T-cell (primary cell): Measurements from ENCODE around the gene EZH2. TPM values are rescaled to one million over a fixed set of nuclear protein-coding genes. Genes with fewer than 3 reads are reported as not detected.

ENCODE experiments used
- ATAC-seq, 4 experiments: fragments of 200-7000 bp in 3 of 4; fragments of 150-1000 bp in 1 of 4; cut with Tn5 transposase; replicated peaks in 1 of 4; 1 replicate in 3 of 4; 2 replicates in 1 of 4; pipeline ENCODE4 v1.10.0; 2021; ENCODE audit warnings: moderate library complexity in 3 of 4, mild to moderate bottlenecking in 2 of 4, moderate number of reproducible peaks in 1 of 4
- CTCF ChIA-PET, 2 donors: fragments of 300-600 bp; sonication (Branson Sonifier 250); formaldehyde crosslinking; loops; one replicate each; lab custom pipeline; 2022; ENCODE audit warnings: antibody characterized with exemption in 2 of 2; lab: Charles Lee
- POLR2A ChIA-PET, 2 donors: fragments of 300-600 bp; sonication (Branson Sonifier 250); formaldehyde crosslinking; loops; one replicate each; lab custom pipeline; 2022; ENCODE audit warnings: antibody characterized with exemption in 2 of 2; lab: Charles Lee
- DNase-seq, 35 experiments: peaks; one replicate each; pipeline versions ENCODE4 v3.0.0 to v3.0.0-alpha.2; 2013 to 2023
- H3K27ac ChIP-seq: one replicate; pipeline ENCODE4 v1.5.1; 2013; ENCODE audit warnings: low read length
- H3K27me3 ChIP-seq, 2 experiments: replicated peaks in 1 of 2; 1 replicate in 1 of 2; 2 replicates in 1 of 2; pipeline versions ENCODE4 v1.6.1 to v1.7.0; 2013; ENCODE audit warnings: low read length in 1 of 2, mixed read lengths in 1 of 2; ENCODE audit not compliant: control insufficient read depth in 2 of 2, insufficient read depth in 2 of 2; ENCODE audit errors: extremely low read depth in 1 of 2
- H3K36me3 ChIP-seq, 2 donors: 1 replicate in 1 of 2; 2 replicates in 1 of 2; pipeline versions ENCODE4 v1.6.1 to v1.7.0; 2013; ENCODE audit warnings: low read length in 1 of 2; ENCODE audit not compliant: control insufficient read depth in 2 of 2, insufficient read depth in 1 of 2; ENCODE audit errors: extremely low read depth in 1 of 2
- H3K4me1 ChIP-seq, 2 experiments: 1 replicate in 1 of 2; 2 replicates in 1 of 2; pipeline versions ENCODE4 v1.6.1 to v1.7.0; 2013; ENCODE audit warnings: low read length in 2 of 2, mixed read lengths in 1 of 2; ENCODE audit not compliant: insufficient read depth in 2 of 2, control insufficient read depth in 1 of 2; ENCODE audit errors: extremely low read depth in 1 of 2
- H3K4me3 ChIP-seq, 2 donors: 1 replicate in 1 of 2; 2 replicates in 1 of 2; pipeline versions ENCODE4 v1.5.1 to v1.7.0; 2013; ENCODE audit warnings: mild to moderate bottlenecking in 2 of 2, low read length in 1 of 2, moderate library complexity in 1 of 2; ENCODE audit not compliant: control insufficient read depth in 1 of 2; ENCODE audit errors: extremely low read depth in 1 of 2
- H3K9me3 ChIP-seq: 2 replicates; pipeline ENCODE4 v1.7.0; 2013
- H3K27ac Mint-ChIP-seq, 2 donors: one replicate each; pipeline ENCODE4 v1.8.0; 2020 to 2021; ENCODE audit warnings: mild to moderate bottlenecking in 2 of 2, mixed read lengths in 2 of 2
- H3K27me3 Mint-ChIP-seq, 2 donors: one replicate each; pipeline ENCODE4 v1.8.0; 2021 to 2022; ENCODE audit warnings: mixed read lengths in 2 of 2
- H3K36me3 Mint-ChIP-seq: one replicate; pipeline ENCODE4 v1.8.0; 2021; ENCODE audit warnings: mixed read lengths
- H3K4me1 Mint-ChIP-seq, 3 donors: one replicate each; pipeline ENCODE4 v1.8.0; 2020 to 2022; ENCODE audit warnings: mixed read lengths in 3 of 3, mild to moderate bottlenecking in 1 of 3
- H3K4me3 Mint-ChIP-seq, 3 donors: one replicate each; pipeline ENCODE4 v1.8.0; 2020 to 2022; ENCODE audit warnings: mild to moderate bottlenecking in 3 of 3, mixed read lengths in 3 of 3, moderate library complexity in 3 of 3
- H3K9me3 Mint-ChIP-seq, 3 donors: one replicate each; pipeline ENCODE4 v1.8.0; 2020 to 2022; ENCODE audit warnings: mixed read lengths in 3 of 3
- WGBS: methylation state at CpG from one replicate; pipeline ENCODE4 v1.1.5; 2013; ENCODE audit warnings: missing lambda C conversion rate; ENCODE audit not compliant: insufficient coverage; 5-methylcytosine and 5-hydroxymethylcytosine counted together
- total RNA-seq, 35 experiments: library from RNA in 6 of 35; stranded (reverse) in 6 of 35; fragments of 120-200 nt in 1 of 35; gene quantifications; one replicate each; pipeline versions ENCODE4 v1.2.1 to v1.2.4 and lab custom pipeline; 2013 to 2026

EZH2 gene
- total RNA-seq, 5 donors from 2014 or later (not counting 1 experiment from before 2014, with no cell fraction given) = 8.1 to 24.0 (median 11.2) TPM

- Mint-ChIP-seq H3K36me3 (no peaks in the 10 kb centered on the region), H3K27me3 (peaks cover 0 to 3% of the 10 kb centered on the region in 2 donors), H3K4me3 (no peak overlapping the region), H3K27ac (no peak overlapping the region), H3K4me1 (peaks cover 0 to 19% (median 4%) of the 10 kb centered on the region in 3 donors), H3K9me3 (no peaks in the 10 kb centered on the region)
- ChIA-PET CTCF (no interaction called here), POLR2A (no interaction called here)
- H3K36me3 ChIP-seq = no peaks in the 10 kb centered on the region
- H3K27ac ChIP-seq = no peak overlapping the region
- ATAC-seq (no peak), DNase-seq (no peak)
- H3K4me3 ChIP-seq = no peak overlapping the region
- no peaks in the 10 kb centered on the region for H3K9me3 ChIP-seq
- H3K27me3 ChIP-seq = peaks cover 0 to 6% of the 10 kb centered on the region in 2 experiments
- no CpG with 5 or more reads among the region's 2 CpGs for WGBS
- no peaks in the 10 kb centered on the region for H3K4me1 ChIP-seq
These were observed 9.0 kb upstream of the EZH2 start for GRCh38 chr7:148893071-148893470.

- no peak overlapping the region for H3K27ac ChIP-seq
- H3K36me3 ChIP-seq = no peaks in the 10 kb centered on the region
- no peaks in the 10 kb centered on the region for H3K9me3 ChIP-seq
- CTCF ChIA-PET = interaction anchor here in 1 of 2 donors (1.3 kb wide), 1 partner anchor 54 kb away, joined by 3 read pairs; no protein-coding TSS in a partner anchor
- H3K4me1 ChIP-seq = peaks cover 0 to 8% of the 10 kb centered on the region in 2 experiments
- H3K27ac Mint-ChIP-seq = no peak overlapping the region
- POLR2A ChIA-PET = no interaction called here
- 100% methylated on average over 4 of the region's 7 CpGs for WGBS
- no peak for DNase-seq
- H3K4me3 Mint-ChIP-seq = no peak overlapping the region
- no peaks in the 10 kb centered on the region for H3K27me3 ChIP-seq
- H3K36me3 Mint-ChIP-seq = no peaks in the 10 kb centered on the region
- no peak overlapping the region for H3K4me3 ChIP-seq
- H3K4me1 Mint-ChIP-seq = peaks cover 5 to 34% (median 17%) of the 10 kb centered on the region in 3 donors
- ATAC-seq = no peak
- no peaks in the 10 kb centered on the region for H3K9me3 Mint-ChIP-seq
- no peaks in the 10 kb centered on the region for H3K27me3 Mint-ChIP-seq
These were observed 4.2 kb upstream of the EZH2 start for GRCh38 chr7:148888300-148888699.

- Mint-ChIP-seq H3K9me3 (no peaks in the 10 kb centered on the region), H3K4me3 (peak overlapping the region in 1 of 3 donors; percentile 63), H3K27ac (no peak overlapping the region), H3K27me3 (no peaks in the 10 kb centered on the region), H3K4me1 (peaks cover 12 to 29% (median 25%) of the 10 kb centered on the region in 3 donors), H3K36me3 (no peaks in the 10 kb centered on the region)
- ATAC-seq (no peak), DNase-seq (no peak)
- no peak overlapping the region for H3K4me3 ChIP-seq
- ChIA-PET CTCF (interaction anchor here in 1 of 2 donors (0.7 to 1.4 kb wide), 3 partner anchors 23 to 54 kb away, joined by 3 to 6 read pairs (median 5); no protein-coding TSS in a partner anchor), POLR2A (interaction anchor here in 1 of 2 donors (0.5 to 0.7 kb wide), 3 partner anchors 216 to 644 kb away, joined by 3 to 5 read pairs (median 4); no protein-coding TSS in a partner anchor)
- WGBS = no CpG with 5 or more reads among the region's 4 CpGs
- no peaks in the 10 kb centered on the region for H3K36me3 ChIP-seq
- H3K27me3 ChIP-seq = peaks cover 0 to under 1% of the 10 kb centered on the region in 2 experiments
- peaks cover 8 to 9% of the 10 kb centered on the region in 2 experiments for H3K4me1 ChIP-seq
- no peaks in the 10 kb centered on the region for H3K9me3 ChIP-seq
- H3K27ac ChIP-seq = no peak overlapping the region
These were observed 2.8 kb upstream of the EZH2 start for GRCh38 chr7:148886844-148887243.

- Histone ChIP-seq H3K4me3 (peak overlapping the region; percentile 68 to 83), H3K36me3 (no peaks in the 10 kb centered on the region), H3K27ac (peak overlapping the region; percentile 69), H3K9me3 (no peaks in the 10 kb centered on the region), H3K27me3 (peaks cover 0 to 4% of the 10 kb centered on the region in 2 experiments), H3K4me1 (peaks cover 9 to 13% of the 10 kb centered on the region in 2 experiments)
- POLR2A ChIA-PET = interaction anchor here (0.6 to 0.8 kb wide), 5 partner anchors 12 to 322 kb away, joined by 3 to 5 read pairs (median 4); no protein-coding TSS in a partner anchor
- H3K9me3 Mint-ChIP-seq = no peaks in the 10 kb centered on the region
- H3K4me1 Mint-ChIP-seq = peaks cover 16 to 35% (median 22%) of the 10 kb centered on the region in 3 donors
- peak overlapping the region; percentile 86 to 95 (median 88) for H3K4me3 Mint-ChIP-seq
- WGBS = under 1% methylated on average over 100 of the region's 101 CpGs
- CTCF ChIA-PET = interaction anchor here in 1 of 2 donors (2.0 kb wide), 2 partner anchors 28 to 57 kb away, joined by 10 to 11 read pairs; no protein-coding TSS in a partner anchor
- H3K36me3 Mint-ChIP-seq = no peaks in the 10 kb centered on the region
- peak; percentile 89 to 95 (median 92) for ATAC-seq
- peak overlapping the region; percentile 86 to 89 for H3K27ac Mint-ChIP-seq
- no peaks in the 10 kb centered on the region for H3K27me3 Mint-ChIP-seq
- peak; percentile 83 to 96 (median 91) for DNase-seq
These were observed 370 bp upstream of the EZH2 start for GRCh38 chr7:148884299-148885022.

GRCh38 chr7:148883266-148884048 lies 634 bp downstream of the EZH2 start:
- Histone ChIP-seq H3K27me3 (peaks cover 0 to 4% of the 10 kb centered on the region in 2 experiments), H3K4me3 (peak overlapping the region; percentile 68 to 75), H3K9me3 (no peaks in the 10 kb centered on the region), H3K4me1 (peaks cover 9 to 13% of the 10 kb centered on the region in 2 experiments), H3K27ac (peak overlapping the region; percentile 86), H3K36me3 (no peaks in the 10 kb centered on the region)
- Mint-ChIP-seq H3K27ac (peak overlapping the region; percentile 90 to 91), H3K4me3 (peak overlapping the region; percentile 91 to 95 (median 95)), H3K27me3 (no peaks in the 10 kb centered on the region), H3K9me3 (no peaks in the 10 kb centered on the region), H3K4me1 (peaks cover 16 to 35% (median 19%) of the 10 kb centered on the region in 3 donors), H3K36me3 (no peaks in the 10 kb centered on the region)
- WGBS = under 1% methylated on average over 71 of the region's 88 CpGs
- CTCF ChIA-PET = interaction anchor here in 1 of 2 donors (1.1 to 2.0 kb wide), 4 partner anchors 23 to 80 kb away, joined by 3 to 11 read pairs (median 10); no protein-coding TSS in a partner anchor
- peak; percentile 13 to 86 (median 65) for DNase-seq
- POLR2A ChIA-PET = interaction anchor here (0.5 to 1.3 kb wide), 13 partner anchors 10 to 1566 kb away, joined by 3 to 10 read pairs (median 3); no protein-coding TSS in a partner anchor
- ATAC-seq = peak; percentile 5 to 45 (median 14)
